ENCODE measurements around the gene FAM219A.

DNA sequence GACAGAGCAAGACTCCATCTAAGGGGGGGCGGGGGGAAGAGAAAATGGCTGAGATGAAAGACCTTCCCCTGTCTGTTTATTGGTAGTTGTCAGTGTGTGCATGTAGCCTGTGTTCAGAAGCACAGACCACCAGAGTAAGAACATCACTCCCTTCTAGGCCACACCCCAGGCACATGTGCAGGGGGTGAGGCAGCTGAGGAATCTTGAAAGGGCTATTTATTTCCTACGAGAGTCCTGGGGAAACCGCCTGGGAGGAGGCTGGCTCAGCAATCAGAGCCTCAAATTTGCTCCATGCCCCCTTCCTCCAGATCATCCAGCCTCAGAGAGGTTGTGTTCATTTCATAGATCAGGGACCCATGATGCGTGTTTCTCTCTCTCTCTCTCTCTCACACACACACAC, 88.7 kb downstream of the FAM219A start:
- TF ChIP-seq POLR2A (IDR thresholded peaks at IDR 0.05) (no peak), POLR2AphosphoS5 (IDR thresholded peaks at IDR 0.05) (no peak)
- TF ChIP-seq, protein P1, sequence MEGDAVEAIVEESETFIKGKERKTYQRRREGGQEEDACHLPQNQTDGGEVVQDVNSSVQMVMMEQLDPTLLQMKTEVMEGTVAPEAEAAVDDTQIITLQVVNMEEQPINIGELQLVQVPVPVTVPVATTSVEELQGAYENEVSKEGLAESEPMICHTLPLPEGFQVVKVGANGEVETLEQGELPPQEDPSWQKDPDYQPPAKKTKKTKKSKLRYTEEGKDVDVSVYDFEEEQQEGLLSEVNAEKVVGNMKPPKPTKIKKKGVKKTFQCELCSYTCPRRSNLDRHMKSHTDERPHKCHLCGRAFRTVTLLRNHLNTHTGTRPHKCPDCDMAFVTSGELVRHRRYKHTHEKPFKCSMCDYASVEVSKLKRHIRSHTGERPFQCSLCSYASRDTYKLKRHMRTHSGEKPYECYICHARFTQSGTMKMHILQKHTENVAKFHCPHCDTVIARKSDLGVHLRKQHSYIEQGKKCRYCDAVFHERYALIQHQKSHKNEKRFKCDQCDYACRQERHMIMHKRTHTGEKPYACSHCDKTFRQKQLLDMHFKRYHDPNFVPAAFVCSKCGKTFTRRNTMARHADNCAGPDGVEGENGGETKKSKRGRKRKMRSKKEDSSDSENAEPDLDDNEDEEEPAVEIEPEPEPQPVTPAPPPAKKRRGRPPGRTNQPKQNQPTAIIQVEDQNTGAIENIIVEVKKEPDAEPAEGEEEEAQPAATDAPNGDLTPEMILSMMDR (IDR thresholded peaks at IDR 0.05): no peak
